ENCODE results near the gene ELOVL6. TPM values are rescaled to one million over a fixed set of nuclear protein-coding genes. Genes with fewer than 3 reads are reported as not detected.

ELOVL6 gene
- polyA plus RNA-seq, 1 donor from 2014 or later: 21.3 TPM

GRCh38 chr4:110134269-110134869 lies 64.0 kb downstream of the ELOVL6 start:
- TF ChIP-seq POLR2AphosphoS5 (IDR thresholded peaks at IDR 0.05): no peak
- no peak for TF ChIP-seq RAD21 (conservative IDR thresholded peaks at IDR 0.05)
- TF ChIP-seq SMC3 (conservative IDR thresholded peaks at IDR 0.05; ENCODE audit: poor library complexity): no peak
- TF ChIP-seq MXI1 (conservative IDR thresholded peaks at IDR 0.05; ENCODE audit: poor library complexity, severe bottlenecking): no peak
- TF ChIP-seq CTCF (IDR thresholded peaks at IDR 0.05; ENCODE audit: poor library complexity, severe bottlenecking): no peak
- no peak for TF ChIP-seq EZH2 (IDR thresholded peaks at IDR 0.05; ENCODE audit: borderline replicate concordance, insufficient read depth, low read length, poor library complexity, severe bottlenecking)
- no peak for TF ChIP-seq EP300 (conservative IDR thresholded peaks at IDR 0.05; ENCODE audit: poor library complexity, severe bottlenecking)
- no peak for TF ChIP-seq TAF1 (IDR thresholded peaks at IDR 0.05; ENCODE audit: low read depth)
- no peak for TF ChIP-seq REST (IDR thresholded peaks at IDR 0.05; ENCODE audit: borderline replicate concordance)

GRCh38 chr4:110132816-110133719 lies 65.3 kb downstream of the ELOVL6 start:
- Histone ChIP-seq H3K9me3 (ENCODE audit: low read length) (no peaks in the 10 kb centered on the region), H3K4me3 (ENCODE audit: low read length) (no peak overlapping the region), H2AFZ (ENCODE audit: low read depth, low read length) (no peak overlapping the region), H3K27ac (ENCODE audit: low read length) (no peak overlapping the region), H3F3A (ENCODE audit: insufficient read depth, low read length, poor library complexity, severe bottlenecking) (no peaks in the 10 kb centered on the region), H3K9me2 (ENCODE audit: insufficient read depth, low read length) (no peaks in the 10 kb centered on the region), H3K36me3 (ENCODE audit: insufficient read depth, low read length) (no peaks in the 10 kb centered on the region), H3K9ac (ENCODE audit: low read length) (no peak overlapping the region), H3K4me2 (ENCODE audit: low read length) (no peak overlapping the region), H4K20me1 (ENCODE audit: insufficient read depth) (no peaks in the 10 kb centered on the region), H3K27me3 (ENCODE audit: insufficient read depth, low read depth, low read length) (no peaks in the 10 kb centered on the region), H3K79me2 (replicated peaks; ENCODE audit: insufficient read depth, low read length) (peaks cover 20% of the 10 kb centered on the region)
- no peak for TF ChIP-seq POLR2AphosphoS5 (IDR thresholded peaks at IDR 0.05)
- no peak for TF ChIP-seq RAD21 (conservative IDR thresholded peaks at IDR 0.05)
- TF ChIP-seq EP300 (conservative IDR thresholded peaks at IDR 0.05; ENCODE audit: poor library complexity, severe bottlenecking): no peak
- no peak for TF ChIP-seq EZH2 (IDR thresholded peaks at IDR 0.05; ENCODE audit: borderline replicate concordance, insufficient read depth, low read length, poor library complexity, severe bottlenecking)
- TF ChIP-seq MXI1 (conservative IDR thresholded peaks at IDR 0.05; ENCODE audit: poor library complexity, severe bottlenecking): no peak
- TF ChIP-seq CTCF (IDR thresholded peaks at IDR 0.05; ENCODE audit: poor library complexity, severe bottlenecking): no peak
- no peak for TF ChIP-seq REST (IDR thresholded peaks at IDR 0.05; ENCODE audit: borderline replicate concordance)
- TF ChIP-seq SMC3 (conservative IDR thresholded peaks at IDR 0.05; ENCODE audit: poor library complexity): no peak
- no peak for TF ChIP-seq TAF1 (IDR thresholded peaks at IDR 0.05; ENCODE audit: low read depth)

More at GRCh38 chr4:110134269-110134869, 64.0 kb downstream of the ELOVL6 start:
- Histone ChIP-seq H2AFZ (ENCODE audit: low read depth, low read length) (no peak overlapping the region), H3F3A (ENCODE audit: insufficient read depth, low read length, poor library complexity, severe bottlenecking) (no peaks in the 10 kb centered on the region), H3K9me2 (ENCODE audit: insufficient read depth, low read length) (no peaks in the 10 kb centered on the region), H3K4me3 (ENCODE audit: low read length) (no peak overlapping the region), H4K20me1 (ENCODE audit: insufficient read depth) (no peaks in the 10 kb centered on the region), H3K9ac (ENCODE audit: low read length) (no peak overlapping the region), H3K9me3 (ENCODE audit: low read length) (no peaks in the 10 kb centered on the region), H3K79me2 (replicated peaks; ENCODE audit: insufficient read depth, low read length) (peaks cover 26% of the 10 kb centered on the region), H3K27ac (ENCODE audit: low read length) (no peak overlapping the region), H3K27me3 (ENCODE audit: insufficient read depth, low read depth, low read length) (no peaks in the 10 kb centered on the region), H3K4me2 (ENCODE audit: low read length) (no peak overlapping the region), H3K36me3 (ENCODE audit: insufficient read depth, low read length) (no peaks in the 10 kb centered on the region)
